GM04503 (cell line): ENCODE measurements around the gene UCP3.

ENCODE experiments used
- DNase-seq: peaks from one replicate; pipeline ENCODE4 v3.0.0-alpha.2; 2012; ENCODE audit warnings: low read depth

UCP3 gene

GRCh38 chr11:74008373-74009229 lies at the start of gene UCP3:
UCP3 (minus strand) TSS chr11:74009085; CDS start chr11:74007042, 2,043 bp downstream.
- no peak for DNase-seq

GRCh38 chr11:74057249-74058151 lies 48.6 kb upstream of the UCP3 start:
- peak; percentile 8 for DNase-seq

- peak; percentile 25 for DNase-seq
Observed at GRCh38 chr11:74055938-74056337, 47.1 kb upstream of the UCP3 start.

- no peak for DNase-seq
Observed at GRCh38 chr11:74050465-74050864, 41.6 kb upstream of the UCP3 start.

- no peak for DNase-seq
Observed at GRCh38 chr11:74048993-74049392, 40.1 kb upstream of the UCP3 start.

- DNase-seq, result no peak
Observed at GRCh38 chr11:74044538-74044937, 35.7 kb upstream of the UCP3 start.

- DNase-seq, result no peak
Observed at GRCh38 chr11:74043450-74043849, 34.6 kb upstream of the UCP3 start.

GRCh38 chr11:74037309-74037708 lies 28.4 kb upstream of the UCP3 start:
- DNase-seq, result no peak

GRCh38 chr11:74035264-74035663 lies 26.4 kb upstream of the UCP3 start:
- no peak for DNase-seq

GRCh38 chr11:74033046-74033445 lies 24.2 kb upstream of the UCP3 start:
- no peak for DNase-seq

GRCh38 chr11:74030723-74031676 lies 22.1 kb upstream of the UCP3 start:
- DNase-seq, result no peak

GRCh38 chr11:74025467-74026166 lies 16.7 kb upstream of the UCP3 start:
- peak; percentile 24 for DNase-seq

GRCh38 chr11:74024261-74025029 lies 15.6 kb upstream of the UCP3 start:
- peak; percentile 39 for DNase-seq

GRCh38 chr11:74023276-74023675 lies 14.4 kb upstream of the UCP3 start:
- no peak for DNase-seq

- DNase-seq, result no peak
Observed at GRCh38 chr11:74022546-74022945, 13.7 kb upstream of the UCP3 start.

GRCh38 chr11:74021998-74022397 lies 13.1 kb upstream of the UCP3 start:
- no peak for DNase-seq

- DNase-seq, result no peak
Observed at GRCh38 chr11:74020539-74020938, 11.7 kb upstream of the UCP3 start.

GRCh38 chr11:74019860-74020259 lies 11.0 kb upstream of the UCP3 start:
- DNase-seq, result no peak

- no peak for DNase-seq
Observed at GRCh38 chr11:74019104-74019738, 10.3 kb upstream of the UCP3 start.
